Activated CD4-positive, alpha-beta memory T cell treated with anti-CD3 and anti-CD28 coated beads for 36 hours (primary cell): ENCODE results near the gene MIX23. TPM values are rescaled to one million over a fixed set of nuclear protein-coding genes. Genes with fewer than 3 reads are reported as not detected.

ENCODE experiments used
- CTCF ChIA-PET: fragments of 350-600 bp; sonication (Branson Sonifier 250); formaldehyde crosslinking; loops from one replicate; lab custom pipeline; 2021; ENCODE audit warnings: antibody characterized with exemption, inconsistent platforms; lab: Charles Lee
- POLR2A ChIA-PET: fragments of 350-600 bp; sonication (Branson Sonifier 250); formaldehyde crosslinking; loops from one replicate; lab custom pipeline; 2021; ENCODE audit warnings: antibody characterized with exemption; lab: Charles Lee
- DNase-seq: peaks from one replicate; pipeline ENCODE4 v3.0.0-alpha.2; 2020
- H3K27ac Mint-ChIP-seq: one replicate; pipeline ENCODE4 v1.8.0; 2021; ENCODE audit warnings: mixed read lengths
- H3K27me3 Mint-ChIP-seq: one replicate; pipeline ENCODE4 v1.8.0; 2021; ENCODE audit warnings: mixed read lengths
- H3K36me3 Mint-ChIP-seq: one replicate; pipeline ENCODE4 v1.8.0; 2021; ENCODE audit warnings: mixed read lengths
- H3K4me1 Mint-ChIP-seq: one replicate; pipeline ENCODE4 v1.8.0; 2021; ENCODE audit warnings: low read depth, mixed read lengths
- H3K4me3 Mint-ChIP-seq: one replicate; pipeline ENCODE4 v1.8.0; 2021; ENCODE audit warnings: mild to moderate bottlenecking, mixed read lengths
- H3K9me3 Mint-ChIP-seq: one replicate; pipeline ENCODE4 v1.8.0; 2021; ENCODE audit warnings: mixed read lengths
- intact Hi-C: fragments of 100-400 bp; cut with micrococcal nuclease; formaldehyde crosslinking; loops from one replicate; pipeline ENCODE4 v1.15.1; 2023
- total RNA-seq, 2 experiments: library from RNA; stranded (reverse); gene quantifications; one replicate each; pipeline ENCODE4 v1.2.3, GENCODE V29; 2021

The MIX23 gene
- total RNA-seq, 2 experiments from 2014 or later, result 86.4 to 87.8 TPM

GRCh38 chr3:122313281-122313680 lies 69.8 kb downstream of the MIX23 start:
- Mint-ChIP-seq H3K36me3 (no peaks in the 10 kb centered on the region), H3K27me3 (no peaks in the 10 kb centered on the region), H3K4me1 (peaks cover 7% of the 10 kb centered on the region), H3K4me3 (no peak overlapping the region), H3K9me3 (no peaks in the 10 kb centered on the region), H3K27ac (no peak overlapping the region)
- POLR2A ChIA-PET, result no interaction called here
- CTCF ChIA-PET, result interaction anchor here (0.8 to 1.1 kb wide), 2 partner anchors 13 to 56 kb away, joined by 3 read pairs; no protein-coding TSS in a partner anchor
- DNase-seq, result no peak
- intact Hi-C loops, result no loop called here

- POLR2A ChIA-PET, result no interaction called here
- peaks cover 7% of the 10 kb centered on the region for H3K4me1 Mint-ChIP-seq
- H3K9me3 Mint-ChIP-seq, result no peaks in the 10 kb centered on the region
- CTCF ChIA-PET, result interaction anchor here (0.8 to 1.1 kb wide), 2 partner anchors 12 to 56 kb away, joined by 3 read pairs; no protein-coding TSS in a partner anchor
- intact Hi-C loops, result no loop called here
- H3K36me3 Mint-ChIP-seq, result no peaks in the 10 kb centered on the region
- H3K27ac Mint-ChIP-seq, result no peak overlapping the region
- no peak overlapping the region for H3K4me3 Mint-ChIP-seq
- no peak for DNase-seq
- no peaks in the 10 kb centered on the region for H3K27me3 Mint-ChIP-seq
Observed at GRCh38 chr3:122312826-122313225, 70.2 kb downstream of the MIX23 start.

GRCh38 chr3:122310361-122310760 lies 72.7 kb downstream of the MIX23 start:
- Mint-ChIP-seq H3K4me1 (peaks cover 7% of the 10 kb centered on the region), H3K27ac (no peak overlapping the region), H3K9me3 (no peaks in the 10 kb centered on the region), H3K27me3 (no peaks in the 10 kb centered on the region), H3K4me3 (no peak overlapping the region), H3K36me3 (no peaks in the 10 kb centered on the region)
- no peak for DNase-seq
- intact Hi-C loops, result no loop called here
- ChIA-PET POLR2A (no interaction called here), CTCF (no interaction called here)

Other genes with a start within 250 kb of the MIX23 start
- under 1 TPM; 0.14 to 0.19 TPM for gene CASR, start 199.6 kb downstream of the MIX23 start, total RNA-seq
- gene CSTA, start 58.0 kb downstream of the MIX23 start, total RNA-seq, result not detected
- 100 to 1,000 TPM in 1 of 2 experiments, 10 to 100 TPM in 1; 99.1 to 102 TPM for gene FAM162A, start 951 bp upstream of the MIX23 start, total RNA-seq
- gene WDR5B, start 32.8 kb upstream of the MIX23 start, total RNA-seq, result 1 to 10 TPM; 3.7 to 4.4 TPM
- gene KPNA1, start 131.7 kb upstream of the MIX23 start, total RNA-seq, result 10 to 100 TPM; 43.4 to 46.0 TPM
- 10 to 100 TPM; 38.1 to 38.4 TPM for gene PARP9, start 181.1 kb upstream of the MIX23 start, total RNA-seq
- 10 to 100 TPM; 39.6 to 40.8 TPM for gene DTX3L, start 181.1 kb upstream of the MIX23 start, total RNA-seq
- gene PARP15, start 194.4 kb upstream of the MIX23 start, total RNA-seq, result 10 to 100 TPM in 1 of 2 experiments, 1 to 10 TPM in 1; 9.1 to 11.0 TPM